Measurements from ENCODE around the gene SRBD1.

Gene SRBD1

DNA sequence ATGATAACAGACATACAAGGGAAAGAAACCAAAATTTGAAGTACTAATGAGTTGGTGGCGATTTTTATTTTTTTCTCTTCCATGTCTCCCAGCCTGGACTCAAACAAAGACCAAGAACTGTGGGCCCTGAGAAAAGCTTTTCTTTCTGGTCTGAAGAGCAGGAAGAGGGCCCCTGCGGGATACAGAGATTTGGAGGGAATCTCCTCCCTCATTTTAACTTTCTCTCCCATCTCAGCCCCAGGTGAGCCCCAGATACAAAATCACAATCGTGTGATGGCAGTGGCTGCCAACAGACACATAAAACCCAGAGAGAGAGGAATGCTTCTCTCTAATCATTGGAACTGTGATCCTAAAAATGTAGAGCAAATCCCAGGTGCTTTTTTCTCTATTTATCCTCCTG is 20.9 kb upstream of the SRBD1 start:
- DNase-seq (ENCODE audit: low read depth): no peak

DNA sequence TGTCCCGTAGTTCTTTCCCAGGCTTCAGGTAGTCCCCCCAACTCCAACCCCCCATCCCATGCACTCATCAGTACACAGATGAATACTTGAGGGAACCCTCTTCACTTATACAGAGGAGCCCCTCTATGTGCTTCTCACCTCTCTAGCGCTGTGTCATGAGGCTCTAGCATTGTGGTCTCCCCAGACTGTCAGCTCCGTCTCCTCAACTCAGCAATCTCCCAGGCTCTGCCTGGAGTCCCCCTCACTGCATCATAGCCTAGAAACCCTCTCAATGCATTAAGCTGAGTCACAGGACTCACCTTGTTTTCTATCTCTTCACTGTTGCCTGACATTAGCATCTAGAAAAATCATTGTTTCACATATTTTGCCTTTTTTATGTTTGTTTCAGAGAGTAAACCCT is 20.3 kb upstream of the SRBD1 start:
- no peak for DNase-seq (ENCODE audit: low read depth)

DNA sequence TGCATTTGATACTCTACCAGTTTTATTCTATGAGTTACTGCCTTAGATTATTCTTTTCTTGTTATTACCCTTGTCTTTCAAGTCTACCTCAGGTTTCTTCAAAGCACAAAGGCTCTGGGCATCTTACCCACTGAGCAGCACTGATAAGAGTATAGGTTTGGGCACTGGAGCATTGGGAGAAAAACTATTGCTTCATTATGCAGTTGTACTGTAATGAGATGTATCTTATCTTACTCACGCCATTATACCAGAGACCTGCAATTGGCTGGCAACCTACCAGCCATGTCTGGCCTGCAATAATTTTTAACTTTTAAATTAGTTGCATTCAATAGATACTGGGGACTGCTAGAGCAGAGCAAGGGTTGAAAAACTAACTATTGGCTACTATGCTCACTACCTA is 18.9 kb upstream of the SRBD1 start:
- DNase-seq (ENCODE audit: low read depth): no peak

DNA sequence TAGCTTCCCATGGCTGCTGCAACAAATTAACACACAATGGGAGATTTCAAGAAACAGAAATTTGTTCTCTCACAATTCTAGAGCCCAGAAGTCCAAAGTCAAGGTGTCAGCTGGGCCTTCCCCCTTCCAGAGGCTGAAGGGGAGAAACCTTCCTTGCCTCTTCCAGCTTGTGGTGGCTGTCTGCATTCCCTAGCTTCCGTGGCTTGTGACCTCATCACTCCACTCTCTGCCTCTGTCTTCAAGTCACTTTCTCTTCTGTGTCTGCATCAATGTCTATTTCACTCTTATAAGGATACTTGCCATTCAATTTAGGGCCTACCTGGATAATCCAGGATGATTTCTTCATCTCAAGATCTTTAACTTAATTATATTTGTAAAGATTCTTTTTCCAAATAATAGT is 16.8 kb upstream of the SRBD1 start:
- no peak for DNase-seq (ENCODE audit: low read depth)

DNA sequence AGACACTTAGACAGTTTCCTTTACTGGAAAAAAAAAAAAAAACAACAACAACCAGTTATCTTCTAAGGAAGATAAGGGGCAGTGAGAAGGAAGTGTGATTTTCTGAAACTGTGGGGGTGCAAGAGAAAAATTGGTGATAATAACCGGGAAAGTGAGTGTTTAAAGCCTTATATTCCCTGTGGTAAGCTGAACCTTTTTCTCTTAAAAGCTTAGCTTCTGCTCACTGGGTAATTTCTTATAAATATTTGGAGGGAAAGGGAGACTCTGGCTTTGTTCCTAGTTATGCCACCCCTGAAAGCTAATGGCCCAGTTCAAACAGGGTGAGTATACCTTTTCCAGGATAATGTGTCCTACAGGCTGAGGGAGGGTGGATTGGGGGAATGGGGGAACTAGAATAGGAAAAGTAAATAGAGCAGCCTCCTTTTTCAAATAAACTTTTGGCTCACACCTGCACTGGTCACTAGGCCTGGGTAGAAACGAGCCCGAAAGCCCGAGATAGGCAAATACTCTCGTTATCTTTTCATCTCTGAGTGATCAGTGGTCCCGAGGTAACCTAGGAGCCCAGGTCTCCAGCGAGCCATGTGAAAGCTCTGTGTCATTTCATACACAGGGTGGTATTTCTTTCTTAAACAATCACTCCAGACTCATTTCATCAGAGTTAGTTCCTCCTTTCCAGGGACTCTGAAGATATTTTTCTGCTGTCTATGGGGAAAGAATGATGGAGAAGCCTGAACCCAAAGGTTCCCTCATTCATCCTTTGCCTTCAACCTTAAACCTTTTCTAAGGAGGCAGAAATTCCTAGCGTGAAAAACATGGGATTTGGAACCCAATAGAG is 15.5 kb upstream of the SRBD1 start:
- no peak for DNase-seq (ENCODE audit: low read depth)

DNA sequence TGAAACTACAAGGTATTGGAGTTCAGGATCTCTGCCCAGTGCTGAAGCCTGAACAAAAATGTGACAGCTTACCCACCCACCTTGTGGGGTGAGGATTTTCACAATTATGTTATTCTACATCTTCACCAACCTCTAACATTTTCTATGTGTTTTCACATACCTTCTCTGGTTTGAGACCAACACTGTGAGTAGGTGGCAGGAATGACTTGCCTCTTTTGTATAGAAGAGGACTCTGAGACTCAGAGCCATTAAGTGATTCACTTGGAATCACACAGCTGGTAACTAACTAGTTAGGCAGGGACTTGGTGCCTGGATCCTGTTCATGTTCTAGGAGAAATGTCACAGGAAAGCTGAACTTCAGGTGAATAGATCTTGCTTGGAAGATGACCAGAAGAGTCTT is 14.8 kb upstream of the SRBD1 start:
- DNase-seq (ENCODE audit: low read depth): no peak

DNA sequence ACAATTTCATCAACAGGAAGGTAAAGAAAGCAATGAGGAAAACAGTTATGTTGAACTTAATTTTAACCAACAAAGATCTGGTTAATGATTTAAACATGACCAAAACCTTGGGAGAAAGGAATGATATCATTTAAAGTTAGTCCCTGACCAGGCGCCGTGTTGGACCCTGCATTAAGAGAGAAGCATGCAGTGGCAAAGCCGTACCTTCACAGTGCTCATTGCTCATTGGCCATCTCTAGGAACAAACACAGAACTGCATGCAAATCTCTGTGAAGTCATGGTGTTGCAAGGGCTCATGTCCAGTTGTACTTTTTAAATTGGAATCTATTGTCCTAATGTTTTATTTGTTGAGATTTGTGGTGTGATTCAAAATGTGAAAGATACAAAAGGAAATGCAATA is 12.0 kb upstream of the SRBD1 start:
- DNase-seq (ENCODE audit: low read depth): no peak

DNA sequence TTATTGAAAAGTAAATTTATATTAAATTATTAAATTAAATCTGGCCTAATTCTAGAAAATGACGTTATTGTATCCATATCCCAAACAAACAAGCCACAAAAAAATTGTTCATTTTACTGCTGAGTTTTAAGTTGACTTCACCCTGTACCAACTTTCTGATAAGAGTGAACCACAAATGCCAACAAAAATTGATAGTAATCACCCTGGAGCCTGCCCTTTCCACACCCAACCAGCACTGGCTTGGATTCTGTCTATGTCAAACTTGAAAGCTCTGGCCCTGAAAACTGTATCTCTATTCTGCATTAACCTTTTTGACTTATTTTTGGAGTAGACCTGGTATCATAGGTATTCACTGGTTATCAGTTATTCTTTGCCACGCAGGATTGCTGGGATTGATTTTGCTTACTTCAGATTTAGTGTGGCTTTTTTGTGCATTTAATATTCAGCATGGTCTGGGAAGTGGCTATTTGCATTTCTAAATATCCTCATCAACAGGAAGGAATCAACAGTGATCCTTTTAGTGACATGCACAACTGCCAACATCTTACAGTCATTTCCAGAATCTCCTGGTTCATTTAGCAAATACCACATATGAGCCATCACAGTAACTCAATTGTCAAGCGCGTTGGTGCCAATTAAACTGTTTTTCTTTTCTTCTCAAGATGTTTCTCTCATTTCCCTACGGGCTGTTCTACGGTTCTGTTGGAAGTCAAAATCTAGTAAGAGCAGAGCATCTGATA is 11.4 kb upstream of the SRBD1 start:
- DNase-seq (ENCODE audit: low read depth): no peak

DNA sequence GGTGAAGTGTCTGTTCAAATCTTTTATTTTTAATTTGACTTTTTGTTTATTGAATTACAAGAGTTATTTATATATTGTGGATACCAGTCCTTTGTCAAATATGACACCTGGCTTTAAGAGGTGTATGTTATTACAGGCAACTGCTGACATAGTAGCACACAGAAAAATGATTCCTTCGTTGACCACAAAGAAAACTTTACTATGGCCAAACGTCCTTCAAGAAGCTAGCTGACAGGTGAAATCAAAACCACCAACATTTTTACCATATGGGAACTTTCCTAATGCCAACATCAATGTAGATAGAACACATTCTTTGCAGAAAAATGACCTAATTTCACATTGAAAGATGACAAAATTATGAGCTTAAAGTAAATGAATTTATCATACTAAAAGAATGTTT is 6.4 kb upstream of the SRBD1 start:
- DNase-seq (ENCODE audit: low read depth): no peak

DNA sequence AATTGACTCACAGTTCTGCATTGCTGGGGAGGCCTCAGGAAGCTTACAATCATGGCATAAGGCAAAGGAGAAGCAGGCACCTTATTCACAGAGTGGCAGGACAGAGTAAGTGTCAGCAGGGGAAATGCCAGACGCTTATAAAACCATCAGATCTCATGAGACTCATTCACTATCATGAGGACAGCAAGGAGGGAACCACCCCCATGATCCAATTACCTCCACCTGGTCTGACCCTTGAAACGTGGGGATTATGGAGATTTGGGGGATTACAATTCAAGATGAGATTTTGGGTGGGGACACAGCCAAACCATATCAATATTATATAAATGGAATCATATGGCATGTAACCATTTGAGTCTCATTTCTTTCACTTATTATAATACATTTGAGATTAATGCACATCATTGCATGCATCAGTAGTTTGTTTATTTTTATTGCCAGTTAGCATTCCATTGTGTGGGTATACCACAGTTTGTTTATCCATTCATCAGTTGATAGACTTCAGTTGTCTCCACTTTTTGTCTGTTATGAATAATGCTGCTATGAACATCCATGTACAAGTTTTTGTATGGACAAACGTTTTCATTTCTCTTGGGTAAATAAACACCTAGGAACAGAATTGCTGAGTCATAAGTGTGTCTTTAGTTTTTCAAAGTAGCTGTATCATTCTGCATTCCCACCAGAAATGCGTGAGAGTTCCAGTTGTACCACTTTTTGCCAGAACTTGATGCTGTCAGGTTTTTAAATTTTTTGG is 5.8 kb upstream of the SRBD1 start:
- no peak for DNase-seq (ENCODE audit: low read depth)

DNA sequence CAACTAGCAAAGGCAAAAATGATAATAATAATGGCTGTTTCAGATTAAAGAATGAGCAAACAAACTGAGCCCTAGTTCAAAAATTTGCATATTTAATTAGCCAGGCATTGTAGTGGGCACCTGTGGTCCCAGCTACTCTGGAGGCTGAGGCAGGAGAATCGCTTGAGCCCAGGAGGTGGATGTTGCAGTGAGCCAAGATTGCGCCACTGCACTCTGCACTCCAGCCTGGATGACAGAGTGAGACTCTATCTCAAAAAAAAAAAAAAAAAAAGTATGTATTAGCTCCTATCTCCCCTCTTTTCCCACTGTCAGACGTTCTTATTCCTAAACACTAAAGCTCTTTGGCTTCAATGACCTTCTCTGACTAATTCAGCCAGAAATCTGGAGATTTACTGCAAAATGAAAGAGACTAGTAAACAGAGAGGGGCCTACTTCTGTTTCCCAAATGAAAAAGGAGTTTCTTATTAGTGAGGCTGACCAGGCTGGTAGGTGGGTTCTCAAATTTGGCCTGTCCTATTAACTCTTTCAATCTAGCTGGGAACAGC is 3.9 kb upstream of the SRBD1 start:
- no peak for DNase-seq (ENCODE audit: low read depth)

DNA sequence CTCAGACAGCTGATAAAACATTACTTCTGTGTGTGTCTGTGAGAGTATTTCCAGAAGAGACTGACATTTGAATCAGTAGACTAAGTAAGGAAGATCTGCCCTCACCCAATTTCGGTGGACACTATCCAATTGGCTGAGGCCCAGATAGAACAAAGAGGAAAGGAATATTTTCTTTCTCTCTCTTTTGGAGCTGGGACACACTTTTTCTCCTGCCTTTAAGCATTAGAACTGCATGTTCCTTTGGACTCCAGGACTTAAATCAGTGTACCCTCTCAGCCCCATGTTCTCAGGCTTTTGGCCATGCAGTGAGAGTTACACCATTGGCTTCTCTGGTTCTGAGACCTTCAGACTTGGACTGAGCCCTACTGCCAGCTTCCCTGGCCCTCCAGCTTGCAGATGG is 3.3 kb upstream of the SRBD1 start:
- DNase-seq (ENCODE audit: low read depth): no peak

DNA sequence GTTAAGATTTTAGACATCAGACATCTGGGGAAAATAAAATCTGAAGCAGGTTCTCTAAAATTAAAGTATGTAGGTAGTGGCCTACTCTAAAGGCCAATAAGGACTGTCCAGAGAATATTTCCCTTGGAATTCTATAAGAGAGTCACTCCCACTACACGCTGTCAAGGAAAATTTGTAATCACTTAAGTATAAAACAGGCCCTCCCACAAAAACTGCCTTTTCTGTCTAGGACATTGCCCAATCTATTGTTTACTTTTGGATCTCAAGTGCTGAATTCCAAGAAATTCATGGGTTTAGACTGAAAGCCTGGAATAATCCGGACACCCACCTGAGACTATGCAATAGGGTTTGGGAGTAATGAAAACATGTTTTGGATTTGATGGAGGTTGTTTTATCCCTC is 1.7 kb upstream of the SRBD1 start:
- no peak for DNase-seq (ENCODE audit: low read depth)

DNA sequence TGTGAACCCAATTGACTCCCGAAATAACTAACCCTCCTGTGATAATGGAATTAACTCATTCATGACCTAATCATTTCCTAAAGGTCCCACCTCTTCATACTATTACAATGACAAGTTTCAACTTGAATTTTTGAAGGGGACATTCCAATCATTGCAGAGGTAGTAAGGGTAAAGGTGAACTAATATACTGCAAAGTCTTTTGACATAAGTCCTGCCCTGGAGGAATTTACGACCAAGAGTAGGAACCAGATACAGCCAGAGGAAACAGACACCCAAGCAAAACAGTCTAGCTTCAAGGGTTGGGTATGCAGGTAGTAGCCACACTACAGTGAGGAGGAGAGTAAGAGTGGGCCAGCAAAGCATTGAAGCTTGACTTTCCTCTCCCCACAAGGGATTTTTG is 1.2 kb upstream of the SRBD1 start:
- no peak for DNase-seq (ENCODE audit: low read depth)

DNA sequence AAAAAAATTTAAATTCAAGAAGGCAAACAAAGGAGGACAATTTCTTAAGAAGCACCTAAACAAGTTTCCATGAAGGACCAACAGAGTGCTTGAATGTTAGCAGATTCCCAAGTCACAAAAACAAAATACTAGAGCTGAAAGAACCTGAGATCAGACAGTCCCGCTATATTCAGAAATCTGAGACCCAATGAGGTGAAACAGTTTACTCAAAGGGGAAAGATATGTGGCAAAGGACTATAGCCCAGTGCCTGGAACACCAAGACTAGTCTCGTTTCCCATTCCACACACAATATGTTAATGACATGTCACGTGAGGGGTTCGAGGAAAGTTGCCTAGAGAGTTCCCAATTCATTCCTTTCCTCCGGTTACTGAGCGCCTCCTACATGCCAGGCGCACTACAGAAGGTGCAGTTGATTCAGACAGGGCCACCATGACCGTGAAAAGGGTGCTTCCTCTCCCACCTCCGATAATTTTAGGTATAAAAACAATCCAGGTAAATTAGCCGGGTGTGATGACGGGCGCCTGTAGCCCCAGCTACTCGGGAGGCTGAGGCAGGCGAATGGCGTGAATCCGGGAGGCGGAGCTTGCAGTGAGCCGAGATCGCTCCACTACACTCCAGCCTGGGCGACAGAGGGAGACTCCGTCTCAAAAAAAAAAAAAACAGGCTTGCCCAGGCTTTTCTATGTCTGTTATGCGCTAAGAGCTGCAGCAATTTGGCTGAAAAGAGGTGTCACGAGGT is 617 bp downstream of the SRBD1 start:
- peak; percentile 7 for DNase-seq (ENCODE audit: low read depth)

DNA sequence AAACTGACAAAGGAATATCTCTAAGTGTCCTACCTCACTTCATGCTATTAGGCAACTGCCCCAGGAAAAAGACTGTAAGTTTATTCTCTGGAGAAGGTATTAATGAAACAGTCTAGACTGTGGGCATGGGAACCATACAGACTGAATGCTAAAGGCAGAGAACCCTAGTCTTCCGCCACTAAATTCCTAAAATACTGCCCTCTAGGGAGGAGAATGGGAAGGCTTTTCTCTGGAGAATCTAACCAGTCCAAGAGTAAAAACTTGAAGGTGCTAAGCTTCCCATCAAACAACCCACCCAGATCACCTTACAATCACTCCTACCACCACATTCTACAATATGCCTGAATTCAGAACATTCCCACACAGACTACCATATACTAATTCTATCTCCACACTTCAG is 3.4 kb downstream of the SRBD1 start:
- DNase-seq (ENCODE audit: low read depth): no peak

DNA sequence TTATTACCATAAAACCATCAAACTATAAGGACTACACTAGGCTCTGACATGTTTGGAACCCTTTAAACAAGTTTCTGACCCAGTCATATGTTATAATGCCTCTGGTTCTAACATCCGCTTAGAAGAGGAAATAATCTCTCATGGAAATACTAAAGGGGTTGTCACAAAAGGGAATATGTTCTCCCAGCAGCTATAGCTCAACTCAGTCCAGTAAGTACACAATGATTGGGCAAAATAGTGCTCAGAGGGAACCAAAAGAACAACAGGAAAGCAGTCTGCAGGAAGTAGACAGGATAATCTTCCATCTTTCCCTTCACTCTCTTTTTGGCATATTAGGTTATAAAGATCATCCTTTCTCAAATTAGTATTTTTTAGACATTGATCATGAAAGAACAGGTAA is 4.3 kb downstream of the SRBD1 start:
- no peak for DNase-seq (ENCODE audit: low read depth)

DNA sequence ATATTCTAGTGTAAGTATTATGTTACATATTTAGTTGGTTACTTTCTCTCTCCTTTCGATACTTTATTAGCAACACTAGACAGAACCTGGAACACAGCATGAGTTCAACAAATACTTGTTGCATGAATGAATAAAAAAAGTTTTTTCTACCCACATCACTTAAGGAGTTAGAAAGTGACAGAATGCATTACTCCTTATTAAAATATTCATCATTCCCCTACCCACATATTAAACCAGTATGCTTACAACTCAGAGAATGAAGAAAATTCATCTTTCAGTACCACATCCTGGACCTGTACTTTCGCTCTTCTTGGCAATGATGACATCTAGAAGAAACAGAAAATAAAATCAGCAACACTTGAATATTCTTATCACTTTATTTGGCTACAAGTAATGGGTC is 6.0 kb downstream of the SRBD1 start:
- no peak for DNase-seq (ENCODE audit: low read depth)

DNA sequence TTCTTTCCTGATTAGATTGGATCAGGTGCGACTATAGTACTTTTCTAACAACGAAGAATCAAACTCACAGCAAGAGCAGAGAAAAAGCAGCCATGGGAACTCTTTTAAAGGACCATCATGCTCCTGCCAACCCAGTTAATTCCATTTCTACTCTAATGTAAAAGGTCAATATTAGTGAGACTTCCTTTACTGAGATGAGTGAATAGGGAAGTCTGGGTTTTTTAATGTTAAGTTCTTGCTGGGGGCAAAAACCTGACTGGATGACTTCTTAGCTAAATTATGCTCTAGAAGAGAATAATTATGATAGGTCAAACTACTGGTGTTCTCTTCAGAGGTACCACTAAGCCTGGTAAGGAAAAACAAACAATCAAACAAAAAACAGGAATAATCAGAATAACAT is 8.4 kb downstream of the SRBD1 start:
- no peak for DNase-seq (ENCODE audit: low read depth)

DNA sequence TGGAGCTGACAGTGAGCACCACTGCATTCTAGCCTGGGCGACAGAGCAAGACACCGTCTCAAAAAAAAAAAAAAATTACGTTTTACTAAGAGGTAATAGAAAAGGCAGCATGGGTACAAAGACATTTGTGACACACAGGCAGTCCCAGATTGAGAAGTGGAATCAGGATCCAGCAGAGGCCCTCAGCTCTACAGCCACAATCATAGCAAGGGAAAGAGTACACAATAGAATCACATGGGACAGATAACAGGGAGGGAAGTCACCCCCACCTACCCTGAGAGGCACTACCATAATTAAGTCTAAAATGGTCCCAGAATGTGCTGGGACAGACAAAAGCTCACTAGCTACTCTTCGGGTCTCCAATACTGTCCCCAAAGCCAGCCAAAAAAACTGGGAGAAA is 12.5 kb downstream of the SRBD1 start:
- no peak for DNase-seq (ENCODE audit: low read depth)

DNA sequence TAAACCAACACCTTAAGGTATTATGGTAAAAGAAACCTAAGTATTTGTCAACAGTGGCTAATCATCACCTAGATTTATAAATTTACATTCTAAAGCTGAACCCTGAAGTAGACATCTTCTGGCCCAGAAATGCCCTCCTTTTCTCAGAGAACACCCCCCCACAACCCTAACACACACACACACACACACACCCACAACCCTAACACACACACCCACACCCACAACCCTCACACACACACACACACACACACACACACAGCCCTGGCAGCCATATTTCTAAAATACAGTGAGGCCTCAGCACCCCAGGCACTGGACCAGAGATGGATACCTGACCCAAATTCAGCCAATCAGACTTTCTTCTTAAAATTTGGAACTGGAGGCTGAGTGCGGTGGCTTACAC is 14.3 kb downstream of the SRBD1 start:
- DNase-seq (ENCODE audit: low read depth): no peak

Measured in stimulated activated CD8-positive, alpha-beta memory T cell treated with anti-CD3 and anti-CD28 coated beads, Interleukin-15, amount 100 ng/mL, for 24 hours (primary cell).